ENCODE measurements around the gene FANCI. TPM values are rescaled to one million over a fixed set of nuclear protein-coding genes. Genes with fewer than 3 reads are reported as not detected.

FANCI gene
- total and polyA plus RNA-seq, 2 of the 13 experiments (the other 11 are each of a cell fraction or from before 2014, with no cell fraction given), result 15.7 to 68.8 TPM

GRCh38 chr15:89243691-89244573 is at the start of gene FANCI (continued):
- peak; percentile 90; the same call in 1 of the 2 replicates for TF ChIP-seq ZNF747 (CRISPR knock-in tag; IDR thresholded peaks at IDR 0.05; ENCODE audit: borderline replicate concordance)
- TF ChIP-seq SP1 (IDR thresholded peaks at IDR 0.05), result no peak
- peak; percentile 49; the same call in 1 of the 2 replicates for TF ChIP-seq SP1 (CRISPR knock-in tag; IDR thresholded peaks at IDR 0.05)
- TF ChIP-seq ZMYM4 (CRISPR knock-in tag; IDR thresholded peaks at IDR 0.05), result peak; percentile 91
- no peak for TF ChIP-seq HNF1A (IDR thresholded peaks at IDR 0.05; ENCODE audit: low read depth)
- peak; percentile 63; the same call in 1 of the 2 replicates for TF ChIP-seq HNF1A (CRISPR knock-in tag; IDR thresholded peaks at IDR 0.05; ENCODE audit: borderline replicate concordance)
- no peak for TF ChIP-seq CEBPZ (IDR thresholded peaks at IDR 0.05; ENCODE audit: low read length)
- TF ChIP-seq ZNF30 (CRISPR knock-in tag; IDR thresholded peaks at IDR 0.05), result no peak
- TF ChIP-seq ZNF782 (CRISPR knock-in tag; IDR thresholded peaks at IDR 0.05; ENCODE audit: borderline replicate concordance), result no peak
- peak; percentile 94 for TF ChIP-seq SP2 (CRISPR knock-in tag; IDR thresholded peaks at IDR 0.05)
- peak; percentile 100 for TF ChIP-seq HDAC1 (CRISPR knock-in tag; IDR thresholded peaks at IDR 0.05)
- TF ChIP-seq SCMH1 (CRISPR knock-in tag; IDR thresholded peaks at IDR 0.05; ENCODE audit: borderline replicate concordance), result no peak
- TF ChIP-seq ZSCAN9 (CRISPR knock-in tag; IDR thresholded peaks at IDR 0.05; ENCODE audit: borderline replicate concordance), result peak; percentile 13; the same call in 1 of the 2 replicates
- no peak; the same call in 1 of the 2 replicates for TF ChIP-seq TMF1 (CRISPR knock-in tag; IDR thresholded peaks at IDR 0.05; ENCODE audit: low read depth)
- peak; percentile 93 to 96 for TF ChIP-seq HMGXB4 (CRISPR knock-in tag; IDR thresholded peaks at IDR 0.05; ENCODE audit: borderline replicate concordance in 1 of 2, low read depth in 1 of 2)
- no peak for TF ChIP-seq ZBTB7A (CRISPR knock-in tag; IDR thresholded peaks at IDR 0.05)
- no peak for TF ChIP-seq KLF9 (CRISPR knock-in tag; IDR thresholded peaks at IDR 0.05; ENCODE audit: low read depth)
- no peak for TF ChIP-seq ZFYVE20 (CRISPR knock-in tag; IDR thresholded peaks at IDR 0.05; ENCODE audit: borderline replicate concordance, low read depth)
- TF ChIP-seq TCF7 (IDR thresholded peaks at IDR 0.05; ENCODE audit: low read depth), result no peak
- no peak for TF ChIP-seq ZNF7 (CRISPR knock-in tag; IDR thresholded peaks at IDR 0.05)

Data from HepG2 (cell line).